HFF-Myc (cell line): Measurements from ENCODE around the gene TMEM97.

Experiments used
- DNase-seq: peaks from one replicate; pipeline ENCODE4 v3.0.0-alpha.2; 2011; ENCODE audit warnings: low read depth; ENCODE audit errors: extremely low read depth
- H3K4me3 ChIP-seq: replicated peaks from 2 replicates; pipeline ENCODE4 v1.5.1; 2011; ENCODE audit warnings: low read depth, mild to moderate bottlenecking, control low read depth, low read length
- CTCF ChIP-seq: IDR thresholded peaks from 2 replicates; pipeline ENCODE4 v1.5.1; 2012; ENCODE audit warnings: mild to moderate bottlenecking, low read depth, low read length, control low read depth; ENCODE audit errors: missing control alignments

The TMEM97 gene

GRCh38 chr17:28348979-28349378 lies 30.0 kb downstream of the TMEM97 start:
- no peak for TF ChIP-seq CTCF
- no peak for DNase-seq
- H3K4me3 ChIP-seq: no peak overlapping the region

GRCh38 chr17:28350271-28350670 lies 31.3 kb downstream of the TMEM97 start:
- no peak overlapping the region for H3K4me3 ChIP-seq
- TF ChIP-seq CTCF: no peak
- DNase-seq: no peak

GRCh38 chr17:28357061-28357900 lies 38.3 kb downstream of the TMEM97 start, which contains the start of gene POLDIP2:
TSS of gene POLDIP2 (minus strand) at chr17:28357527. CDS start at chr17:28357448, 79 bp downstream.
- TF ChIP-seq CTCF: no peak
- peak within 1 kb of the TSS; percentile 97 for H3K4me3 ChIP-seq
- DNase-seq: peak; percentile 73

- no peak for TF ChIP-seq CTCF
- H3K4me3 ChIP-seq: peak overlapping the region; percentile 97
- DNase-seq: no peak
These were observed 38.8 kb downstream of the TMEM97 start for GRCh38 chr17:28357901-28358197.

- no peak overlapping the region for H3K4me3 ChIP-seq
- DNase-seq: no peak
- TF ChIP-seq CTCF: no peak
These were observed 44.2 kb downstream of the TMEM97 start for GRCh38 chr17:28363186-28363585.

GRCh38 chr17:28363776-28364650 lies 45.0 kb downstream of the TMEM97 start:
- no peak for TF ChIP-seq CTCF

More at GRCh38 chr17:28363776-28364650, 45.0 kb downstream of the TMEM97 start:
- H3K4me3 ChIP-seq: no peak overlapping the region
- DNase-seq: no peak
